Small intestine (tissue), 7 donors: ENCODE data around the gene ITFG1. TPM values are rescaled to one million over a fixed set of nuclear protein-coding genes. Genes with fewer than 3 reads are reported as not detected.

Source experiments
- DNase-seq, 2 donors: peaks; one replicate each; pipeline versions ENCODE4 v3.0.0 to v3.0.0-alpha.2; 2013
- FAIRE-seq: peaks from 2 replicates; lab custom pipeline; 2012; peaks lifted over from hg19 to GRCh38; lab: Jason Lieb, UNC
- H3K27ac ChIP-seq, 3 donors: one replicate each; pipeline ENCODE4 v1.5.1; 2013; ENCODE audit warnings: low read length in 2 of 3, mild to moderate bottlenecking in 2 of 3, control low read depth in 1 of 3, inconsistent platforms in 1 of 3, low read depth in 1 of 3, moderate library complexity in 1 of 3
- H3K27me3 ChIP-seq, 3 donors: one replicate each; pipeline ENCODE4 v1.6.1; 2013; ENCODE audit warnings: low read length in 3 of 3, inconsistent platforms in 1 of 3; ENCODE audit not compliant: control insufficient read depth in 3 of 3, insufficient read depth in 3 of 3
- H3K36me3 ChIP-seq, 3 donors: one replicate each; pipeline ENCODE4 v1.6.1; 2013; ENCODE audit warnings: low read length in 3 of 3, inconsistent platforms in 1 of 3, low read depth in 1 of 3, mild to moderate bottlenecking in 1 of 3, moderate library complexity in 1 of 3; ENCODE audit not compliant: control insufficient read depth in 3 of 3, insufficient read depth in 2 of 3
- H3K4me1 ChIP-seq, 3 donors: one replicate each; pipeline ENCODE4 v1.6.1; 2013; ENCODE audit warnings: low read length in 2 of 3, inconsistent platforms in 1 of 3, low read depth in 1 of 3, mild to moderate bottlenecking in 1 of 3, moderate library complexity in 1 of 3; ENCODE audit not compliant: control insufficient read depth in 3 of 3, insufficient read depth in 2 of 3
- H3K4me3 ChIP-seq, 3 donors: one replicate each; pipeline ENCODE4 v1.5.1; 2013; ENCODE audit warnings: low read length in 3 of 3, control low read depth in 1 of 3, inconsistent platforms in 1 of 3, low read depth in 1 of 3, mild to moderate bottlenecking in 1 of 3, moderate library complexity in 1 of 3
- H3K9me3 ChIP-seq, 2 donors: one replicate each; pipeline ENCODE4 v1.6.1; 2013; ENCODE audit warnings: low read depth in 1 of 2, low read length in 1 of 2; ENCODE audit not compliant: control insufficient read depth in 2 of 2, insufficient read depth in 1 of 2
- WGBS, 3 donors: extraction: QIAGEN DNeasy Blood & Tissue Kit; methylation state at CpG; one replicate each; pipeline ENCODE4 v1.1.7; 2013; 5-methylcytosine and 5-hydroxymethylcytosine counted together
- polyA plus RNA-seq, 4 donors: library from polyadenylated mRNA; stranded (reverse) in 3 of 4; unstranded in 1 of 4; fragments of 200-250 nt in 3 of 4; fragments of 120-200 nt in 1 of 4; gene quantifications; one replicate each; pipeline versions ENCODE4 v1.2.1 to v1.2.3, GENCODE V29; 2013
- donor health status: healthy with polysubstance abuse.
- donor health status: control.
- donor health status: control.
- donor health status: Bipolar disorder and iron deficiency.
- donor health status: healthy.

ITFG1 gene
- polyA plus RNA-seq, 4 donors: 19.5 to 59.9 (median 25.5) TPM

DNA sequence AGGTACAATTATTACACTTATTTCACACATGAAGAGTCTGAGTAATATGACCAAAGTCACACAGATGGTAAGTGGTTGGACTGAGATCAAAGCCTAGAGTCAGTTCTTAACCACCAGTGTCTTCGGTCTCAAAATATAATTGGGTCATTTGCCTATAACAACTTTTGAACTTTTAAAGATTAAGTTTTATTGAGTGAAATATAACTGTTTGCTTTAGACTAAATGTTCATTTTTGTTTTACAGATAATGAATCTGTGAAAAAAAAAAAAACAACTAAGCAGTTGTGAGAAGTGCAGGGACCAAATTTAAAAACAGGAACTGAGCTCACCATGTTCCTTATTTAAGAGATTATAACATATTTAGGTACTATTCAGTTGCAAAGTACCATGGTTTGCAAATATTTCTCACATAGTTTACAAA lies 150.1 kb downstream of the ITFG1 start:
- no peak overlapping the region for H3K4me3 ChIP-seq
- DNase-seq: no peak
- no peak for FAIRE-seq
- no peak overlapping the region for H3K27ac ChIP-seq
- peaks cover 0 to 6% (median 2%) of the 10 kb centered on the region in 3 donors for H3K36me3 ChIP-seq
- H3K4me1 ChIP-seq: no peaks in the 10 kb centered on the region
- H3K9me3 ChIP-seq: no peaks in the 10 kb centered on the region
- 24 to 45% (median 34%) methylated on average over 1 of the region's 1 CpG for WGBS, 3 donors
- no peaks in the 10 kb centered on the region for H3K27me3 ChIP-seq

DNA sequence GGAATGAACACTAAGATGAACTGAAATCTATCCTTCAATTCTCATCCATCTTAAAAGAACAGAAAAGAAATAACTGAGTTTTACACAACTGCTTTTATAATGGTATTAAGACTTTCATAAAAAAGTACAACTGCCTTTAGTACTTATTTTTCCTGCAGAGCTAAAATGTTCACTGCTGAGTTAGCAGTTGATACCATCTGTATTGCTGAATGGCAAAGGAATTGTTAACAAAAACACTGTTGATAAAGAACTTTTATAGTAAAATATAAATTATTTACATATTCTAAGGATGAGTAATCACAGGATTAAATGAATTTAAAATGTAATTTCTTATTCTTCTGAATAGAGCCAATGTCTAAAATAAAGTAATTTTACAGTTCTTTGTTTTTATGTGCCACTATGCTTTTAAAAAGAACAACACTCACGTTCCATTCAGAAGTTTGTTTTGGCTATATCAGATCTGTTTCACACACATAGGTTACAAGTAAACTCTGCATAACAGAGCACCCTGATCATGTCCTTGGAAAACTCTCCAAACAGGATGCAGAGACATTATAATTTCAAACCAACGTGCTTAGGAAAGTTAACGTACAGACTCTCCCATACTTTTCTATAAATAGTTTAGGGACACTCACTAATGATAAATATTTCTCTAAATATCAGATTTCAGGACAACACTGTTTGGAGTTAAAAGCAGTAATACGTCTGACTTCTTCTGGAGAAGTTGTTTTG lies 151.1 kb downstream of the ITFG1 start:
- no peak for DNase-seq
- 64 to 92% (median 85%) methylated on average over 4 of the region's 4 CpGs for WGBS, 3 donors
- peaks cover 0 to 6% (median 2%) of the 10 kb centered on the region in 3 donors for H3K36me3 ChIP-seq
- no peak overlapping the region for H3K4me3 ChIP-seq
- no peak overlapping the region for H3K27ac ChIP-seq
- no peak for FAIRE-seq
- no peaks in the 10 kb centered on the region for H3K27me3 ChIP-seq
- no peaks in the 10 kb centered on the region for H3K4me1 ChIP-seq
- H3K9me3 ChIP-seq: no peaks in the 10 kb centered on the region

DNA sequence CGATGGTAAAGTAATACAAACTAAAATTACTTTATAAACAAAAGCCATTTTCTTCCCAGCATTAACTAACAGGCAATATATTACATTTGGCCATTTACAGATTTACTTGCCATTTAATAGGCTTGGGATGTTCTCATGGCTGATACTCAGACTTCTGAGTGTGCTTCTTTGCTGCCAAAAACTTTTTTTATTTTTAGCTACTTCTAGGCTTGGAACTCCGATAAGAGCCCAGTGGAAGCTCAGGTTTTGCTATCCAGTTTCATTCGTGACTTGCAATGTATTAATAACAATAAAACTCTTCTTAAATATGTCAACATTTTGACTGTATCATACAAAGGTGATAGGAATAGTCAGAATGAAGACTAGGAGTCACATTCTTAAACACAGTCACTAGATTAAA lies 152.3 kb downstream of the ITFG1 start:
- FAIRE-seq: no peak
- H3K4me3 ChIP-seq: no peak overlapping the region

DNA sequence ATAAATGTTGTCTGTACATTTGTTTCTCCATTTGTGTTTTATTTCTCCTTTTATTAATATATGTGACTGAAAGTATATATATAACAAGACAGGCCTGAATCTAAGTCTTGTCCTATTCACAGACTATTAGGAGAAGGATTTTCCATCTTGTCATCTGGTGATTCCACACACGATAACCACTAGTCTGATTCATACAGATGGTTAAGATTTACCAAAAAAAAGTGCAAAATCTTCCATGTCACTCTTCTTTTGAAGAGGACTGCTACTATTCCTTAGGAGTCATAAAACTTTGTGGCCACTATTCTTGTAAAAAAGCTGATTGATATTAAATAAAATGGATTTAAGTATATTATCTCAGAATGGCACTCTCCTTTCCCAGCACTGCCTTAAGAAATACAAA lies 156.3 kb downstream of the ITFG1 start:
- FAIRE-seq (no peak), DNase-seq (no peak)
- H3K4me3 ChIP-seq: no peak overlapping the region
- 92 to 100% (median 94%) methylated on average over 1 of the region's 1 CpG for WGBS, 3 donors
- no peaks in the 10 kb centered on the region for H3K27me3 ChIP-seq
- peaks cover 0 to 1% of the 10 kb centered on the region in 2 donors for H3K9me3 ChIP-seq
- no peak overlapping the region for H3K27ac ChIP-seq
- H3K36me3 ChIP-seq: peaks cover 2 to 4% (median 2%) of the 10 kb centered on the region in 3 donors
- H3K4me1 ChIP-seq: no peaks in the 10 kb centered on the region

More for the DNA sequence above, 152.3 kb downstream of the ITFG1 start:
- Histone ChIP-seq H3K36me3 (peaks cover 0 to 6% (median 2%) of the 10 kb centered on the region in 3 donors), H3K9me3 (no peaks in the 10 kb centered on the region), H3K27ac (no peak overlapping the region), H3K27me3 (no peaks in the 10 kb centered on the region), H3K4me1 (no peaks in the 10 kb centered on the region)
- WGBS, 3 donors: 72 to 85% (median 78%) methylated on average over 3 of the region's 3 CpGs
- no peak for DNase-seq

DNA sequence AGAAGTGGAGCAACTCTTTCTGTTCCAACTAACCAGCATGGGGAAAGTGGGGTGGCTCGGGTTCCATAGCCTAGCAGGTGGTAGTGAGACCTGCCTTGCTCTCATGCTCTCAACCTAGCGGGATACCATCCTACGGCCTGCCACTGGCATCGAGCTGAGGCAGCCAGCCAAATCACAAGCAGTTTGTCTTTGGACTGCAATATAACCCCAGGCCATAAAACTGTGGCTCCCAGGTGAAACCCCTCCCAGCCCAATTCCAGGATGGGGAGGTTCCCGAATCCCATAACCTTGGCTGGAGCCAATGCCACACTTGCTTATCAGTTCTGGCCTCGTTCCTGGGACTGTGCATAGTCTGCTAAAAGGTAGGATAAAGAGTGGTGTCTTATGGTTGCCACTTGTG lies 161.3 kb downstream of the ITFG1 start:
- H3K27ac ChIP-seq: no peak overlapping the region
- DNase-seq: peak in 1 of 2 donors; percentile 83

DNA sequence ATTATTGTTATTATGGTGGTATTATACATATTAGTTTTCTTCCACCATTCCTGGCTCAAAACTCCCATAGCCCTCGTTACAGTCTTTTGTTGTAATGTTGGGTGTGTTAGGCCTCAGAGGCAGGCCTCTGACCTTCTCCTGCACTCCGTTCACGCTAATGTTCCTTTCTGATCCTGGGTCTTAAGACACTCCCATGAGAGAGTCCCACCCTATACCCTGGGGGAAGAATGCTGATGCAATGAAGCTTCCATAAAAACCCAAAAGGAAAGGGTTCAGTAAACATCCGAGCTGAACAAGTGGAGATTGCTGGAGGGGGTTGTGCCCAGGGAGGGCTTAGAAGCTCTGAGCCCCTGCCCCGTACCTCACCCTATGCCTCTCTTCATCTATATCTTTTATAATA lies 175.9 kb downstream of the ITFG1 start:
- Histone ChIP-seq H3K27ac (no peak overlapping the region), H3K9me3 (peaks cover 0 to 9% of the 10 kb centered on the region in 2 donors), H3K36me3 (peaks cover 0 to 2% (median 0%) of the 10 kb centered on the region in 3 donors), H3K27me3 (no peaks in the 10 kb centered on the region), H3K4me1 (no peaks in the 10 kb centered on the region), H3K4me3 (no peak overlapping the region)
- no peak for DNase-seq
- WGBS, 3 donors: 95 to 98% (median 97%) methylated on average over 5 of the region's 5 CpGs
- FAIRE-seq: no peak

More for the DNA sequence above, 161.3 kb downstream of the ITFG1 start:
- H3K27me3 ChIP-seq: no peaks in the 10 kb centered on the region
- peaks cover 0 to 8% of the 10 kb centered on the region in 2 donors for H3K9me3 ChIP-seq
- FAIRE-seq: no peak
- 18 to 74% (median 40%) methylated on average over 6 of the region's 6 CpGs for WGBS, 3 donors
- H3K4me3 ChIP-seq: no peak overlapping the region
- H3K4me1 ChIP-seq: peaks cover 0 to 2% (median 0%) of the 10 kb centered on the region in 3 donors
- peaks cover 0 to 12% (median 3%) of the 10 kb centered on the region in 3 donors for H3K36me3 ChIP-seq

DNA sequence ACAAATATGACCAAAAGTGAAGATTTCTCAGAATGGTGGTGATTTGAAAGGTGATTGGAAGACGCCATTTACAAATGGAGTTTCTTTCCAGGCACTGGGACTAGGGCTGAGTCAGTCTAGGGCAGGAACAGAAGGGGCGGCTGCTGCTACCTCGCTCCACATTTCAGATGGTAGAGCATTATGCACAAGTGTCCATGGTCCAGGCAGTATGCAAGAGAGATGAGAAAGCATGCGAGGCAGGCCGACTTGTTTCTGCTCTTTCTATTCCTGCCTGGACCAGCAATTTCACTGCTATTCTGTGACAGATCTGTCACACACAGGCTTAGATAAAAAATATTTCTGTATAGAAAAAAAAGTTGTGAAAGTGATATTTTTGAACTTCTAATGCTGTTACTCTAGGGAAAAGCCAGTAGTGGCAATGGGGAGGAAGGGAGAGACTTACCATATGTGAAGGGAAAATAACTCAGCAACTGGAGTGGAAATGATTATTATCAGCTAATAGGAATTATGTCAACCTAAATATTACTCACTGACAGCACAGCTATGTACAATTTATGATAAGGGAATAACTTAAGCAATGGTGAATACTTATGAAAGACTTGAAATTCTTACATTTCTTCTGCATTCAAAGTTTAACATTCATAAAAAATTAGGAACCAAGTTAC lies 182.4 kb downstream of the ITFG1 start:
- no peak overlapping the region for H3K4me3 ChIP-seq
- 96 to 100% (median 96%) methylated on average over 5 of the region's 5 CpGs for WGBS, 3 donors
- no peak for DNase-seq
- H3K9me3 ChIP-seq: peaks cover 0 to 4% of the 10 kb centered on the region in 2 donors
- H3K36me3 ChIP-seq: no peaks in the 10 kb centered on the region
- FAIRE-seq: no peak
- no peak overlapping the region for H3K27ac ChIP-seq
- no peaks in the 10 kb centered on the region for H3K27me3 ChIP-seq
- H3K4me1 ChIP-seq: no peaks in the 10 kb centered on the region

DNA sequence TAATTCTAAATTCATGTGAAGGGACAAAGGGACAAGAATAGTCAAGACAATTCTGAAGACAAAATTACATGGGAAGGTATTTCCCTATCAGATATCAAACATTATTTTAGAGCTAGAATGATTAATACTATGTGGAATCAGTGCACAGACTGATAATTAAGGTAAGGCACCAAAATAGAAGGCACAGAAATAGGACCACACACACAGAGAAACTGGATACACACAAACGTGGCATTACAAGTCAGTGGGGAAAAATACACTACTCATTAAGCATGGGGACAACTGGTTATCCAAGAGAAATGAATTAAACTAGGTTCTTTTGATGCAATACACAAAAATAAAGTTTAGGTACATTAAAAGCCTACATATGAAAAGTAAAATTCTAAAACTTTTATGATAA lies 184.3 kb downstream of the ITFG1 start:
- no peak for DNase-seq
- Histone ChIP-seq H3K4me3 (no peak overlapping the region), H3K4me1 (no peaks in the 10 kb centered on the region), H3K27ac (no peak overlapping the region), H3K9me3 (no peaks in the 10 kb centered on the region), H3K27me3 (no peaks in the 10 kb centered on the region), H3K36me3 (no peaks in the 10 kb centered on the region)
- FAIRE-seq: no peak
- 62 to 76% (median 63%) methylated on average over 1 of the region's 1 CpG for WGBS, 3 donors
